A204.1 (cell line): ENCODE results near the gene ARMC2.
"Not testable (repeated sequence)": the region's sequence is repeated elsewhere in the genome, so short reads cannot be mapped to it uniquely, and the experiment has no call there.

Experiments used
- FAIRE-seq: peaks from 2 replicates; lab custom pipeline; 2012; peaks lifted over from hg19 to GRCh38; lab: Jason Lieb, UNC

Gene ARMC2

DNA sequence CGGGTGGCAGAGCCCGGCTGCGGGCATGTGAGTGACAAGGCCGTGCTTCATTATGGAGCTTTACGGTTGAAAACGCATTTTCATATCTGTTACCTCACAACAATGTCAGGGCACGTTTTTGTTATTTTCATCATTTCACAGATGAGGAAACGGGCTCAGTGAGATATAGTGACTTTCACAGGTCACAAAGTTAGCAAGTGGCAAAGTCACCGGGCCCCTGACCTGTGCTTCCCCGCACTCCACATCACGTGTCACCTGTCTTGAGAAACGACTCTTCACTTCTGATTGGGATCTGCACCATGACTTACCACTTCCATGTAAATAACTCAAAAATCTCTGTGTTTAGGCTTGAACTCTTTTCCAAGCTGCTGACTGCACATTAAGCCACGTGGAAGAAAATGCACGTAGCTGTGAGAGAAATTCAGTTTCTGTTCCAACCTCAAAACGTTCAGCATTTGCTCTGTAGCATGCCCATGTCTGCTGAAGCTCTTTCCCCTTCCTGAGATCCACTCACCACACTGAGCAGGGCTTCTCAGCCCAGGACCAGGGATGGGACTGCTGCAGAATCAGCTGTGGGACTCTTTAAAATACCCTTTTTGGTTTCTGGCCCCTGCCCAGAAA lies 107.2 kb downstream of the ARMC2 start:
- FAIRE-seq, result no peak

DNA sequence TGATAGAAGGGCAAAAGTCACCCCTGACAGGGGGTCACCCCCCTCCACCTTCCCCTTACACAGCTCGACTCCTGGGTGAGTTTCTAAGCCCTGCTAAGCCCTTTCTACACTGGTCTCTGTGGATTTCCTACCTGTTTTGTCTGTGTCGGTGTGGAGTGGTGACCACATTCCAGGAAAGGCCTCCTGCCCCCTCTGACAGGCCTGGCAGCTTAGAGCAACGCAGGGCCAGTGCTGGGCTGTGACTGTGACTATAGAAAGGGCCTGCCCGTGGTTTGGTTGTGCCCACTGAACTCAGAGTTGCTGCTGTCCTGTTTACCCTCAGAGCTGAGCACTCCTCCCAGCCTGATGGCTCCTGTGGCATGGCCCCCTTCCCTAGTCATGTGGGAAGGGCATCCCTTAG lies 109.0 kb downstream of the ARMC2 start:
- no peak for FAIRE-seq

DNA sequence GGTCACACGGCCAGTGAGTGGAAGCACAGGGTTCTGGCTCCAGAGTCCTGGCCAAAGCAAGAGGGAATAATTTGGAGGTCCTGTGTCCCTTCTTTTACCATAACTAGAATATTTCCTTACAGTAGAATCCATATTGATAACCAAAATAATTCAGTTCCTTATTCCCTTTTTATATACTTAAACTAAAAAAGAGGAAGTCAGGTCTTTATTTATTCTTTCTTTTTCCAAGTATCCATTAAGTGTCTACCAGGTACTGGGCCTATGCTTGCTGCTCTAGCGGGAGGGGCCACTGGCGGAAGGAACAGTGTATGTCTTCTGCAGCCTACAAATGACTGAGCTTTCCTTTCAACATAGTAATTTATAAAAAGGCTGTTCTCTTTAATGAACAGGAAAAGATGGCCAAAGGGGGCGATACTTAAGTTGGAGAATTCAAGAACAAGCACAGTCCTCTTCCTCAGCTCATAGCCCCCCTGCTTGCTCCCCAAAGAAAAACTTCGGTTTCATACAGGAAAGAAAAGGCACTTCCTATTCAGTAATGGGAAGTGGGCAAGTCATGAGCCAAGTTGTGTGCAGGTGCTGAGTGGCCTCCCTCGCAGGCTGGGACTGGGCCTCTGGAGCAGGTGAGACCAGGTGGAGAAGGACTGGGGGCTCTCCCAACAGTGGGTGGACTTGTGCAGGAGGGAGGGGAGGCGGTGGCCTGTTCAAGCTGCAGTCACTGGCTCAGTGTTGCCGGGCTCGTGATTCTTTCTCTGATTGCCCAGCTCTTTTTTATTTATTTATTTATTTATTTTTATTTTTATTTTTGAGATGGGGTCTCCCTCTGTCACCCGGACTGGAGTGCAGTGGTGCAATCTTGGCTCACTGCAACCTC lies 110.9 kb downstream of the ARMC2 start:
- no peak for FAIRE-seq

DNA sequence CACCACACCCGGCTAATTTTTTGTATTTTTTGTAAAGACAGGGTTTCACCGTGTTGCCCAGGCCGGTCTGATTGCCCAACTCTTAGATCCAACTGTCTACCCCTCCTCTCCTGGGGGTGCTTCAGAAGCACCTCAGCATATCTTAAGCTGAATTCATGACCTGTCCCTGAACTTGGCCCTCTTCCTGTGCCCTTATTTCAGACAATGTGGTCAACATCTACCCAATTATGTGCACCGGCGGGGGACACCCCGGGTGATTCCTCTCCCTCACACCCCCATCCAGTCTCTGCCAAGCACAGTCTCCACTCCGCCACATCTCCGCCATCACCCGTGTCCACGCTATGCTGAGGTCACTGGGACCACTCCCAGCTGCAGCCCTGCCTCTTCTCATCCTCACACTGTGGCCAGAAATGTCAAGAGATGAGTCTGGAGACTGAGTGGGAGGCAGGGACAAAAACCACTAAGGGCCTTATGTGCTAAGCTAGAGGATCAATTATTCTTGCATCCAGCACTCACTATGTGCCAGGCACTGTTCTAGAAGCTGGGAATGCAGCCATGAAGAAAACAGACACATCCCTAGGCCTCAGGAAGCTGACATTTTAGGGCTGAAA lies 111.9 kb downstream of the ARMC2 start:
- FAIRE-seq, result no peak

DNA sequence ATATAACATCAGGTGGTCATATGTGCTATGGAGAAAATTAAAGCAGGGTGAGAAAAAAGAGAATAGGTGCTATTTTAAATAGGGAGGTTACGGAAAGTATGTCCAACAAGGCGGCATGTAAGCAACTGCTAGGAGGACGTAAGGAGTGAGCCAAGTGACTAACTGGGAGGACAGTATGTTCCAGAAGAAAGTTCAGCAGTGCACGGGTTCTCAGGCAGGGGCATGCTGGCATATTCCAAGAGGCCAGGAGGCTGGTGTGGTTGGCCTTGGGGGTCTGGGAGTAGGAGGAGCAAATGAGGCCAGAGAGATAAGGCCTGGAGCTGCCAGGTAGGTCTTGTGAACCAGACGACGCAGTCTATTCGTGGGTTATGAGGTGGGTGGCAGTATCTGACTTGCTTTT lies 112.4 kb downstream of the ARMC2 start:
- no peak for FAIRE-seq

DNA sequence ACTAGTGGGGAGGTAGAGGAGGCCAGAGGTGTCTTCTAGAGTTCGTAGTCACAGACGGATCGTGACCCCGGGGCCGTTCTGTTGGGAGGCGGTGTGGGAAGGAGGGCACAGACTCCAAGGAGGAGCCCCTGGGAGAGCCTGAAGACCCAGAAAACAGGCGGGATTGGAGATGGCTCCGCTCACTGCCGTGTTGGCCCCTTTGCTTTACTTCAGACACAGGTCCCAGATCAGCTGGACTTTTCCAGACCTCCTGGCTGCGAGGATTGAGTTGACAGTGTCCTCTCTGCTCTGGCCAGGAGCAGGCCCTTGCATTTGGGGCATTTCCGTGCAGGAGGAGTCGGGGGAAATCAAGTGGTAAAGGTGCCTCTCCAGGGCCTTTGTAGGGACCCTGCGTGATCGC lies 112.9 kb downstream of the ARMC2 start:
- no peak for FAIRE-seq

DNA sequence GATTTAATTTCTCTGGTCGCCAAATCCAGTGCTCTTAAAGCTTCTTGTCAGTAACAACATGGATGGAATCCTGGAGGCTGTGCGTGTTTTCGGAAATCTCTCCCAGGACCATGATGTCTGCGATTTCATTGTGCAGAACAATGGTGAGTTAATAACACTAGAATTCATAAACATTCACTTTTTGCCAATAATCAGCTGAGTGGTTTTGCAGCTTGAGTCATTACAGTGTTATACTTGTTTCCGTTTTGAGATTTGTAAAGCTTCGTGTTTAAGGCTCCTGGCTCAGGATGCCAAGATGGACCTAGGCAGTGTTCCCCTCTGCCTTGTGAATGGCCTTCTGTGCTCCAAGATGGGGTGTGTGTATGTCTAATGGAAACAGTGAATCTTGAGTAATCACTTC lies 113.8 kb downstream of the ARMC2 start:
- no peak for FAIRE-seq

DNA sequence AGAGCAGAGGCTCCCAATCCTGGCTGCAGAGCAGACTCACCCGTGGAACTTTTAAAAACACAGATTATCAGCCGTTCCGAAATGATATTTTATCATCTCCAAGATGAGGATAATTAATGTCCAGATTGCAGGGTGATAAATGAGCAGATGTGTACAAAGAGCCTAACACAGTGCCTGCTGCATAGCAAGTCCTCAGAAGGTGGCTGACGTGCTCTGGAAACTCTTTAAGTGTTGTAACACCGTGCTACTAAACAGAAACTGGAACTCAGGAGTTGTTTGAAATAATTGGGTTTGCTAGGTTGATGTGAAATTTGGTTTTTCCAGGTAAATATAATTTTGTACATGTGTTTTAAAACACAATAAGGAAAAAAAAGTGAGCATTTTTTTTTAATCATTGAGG lies 118.0 kb downstream of the ARMC2 start:
- no peak for FAIRE-seq

DNA sequence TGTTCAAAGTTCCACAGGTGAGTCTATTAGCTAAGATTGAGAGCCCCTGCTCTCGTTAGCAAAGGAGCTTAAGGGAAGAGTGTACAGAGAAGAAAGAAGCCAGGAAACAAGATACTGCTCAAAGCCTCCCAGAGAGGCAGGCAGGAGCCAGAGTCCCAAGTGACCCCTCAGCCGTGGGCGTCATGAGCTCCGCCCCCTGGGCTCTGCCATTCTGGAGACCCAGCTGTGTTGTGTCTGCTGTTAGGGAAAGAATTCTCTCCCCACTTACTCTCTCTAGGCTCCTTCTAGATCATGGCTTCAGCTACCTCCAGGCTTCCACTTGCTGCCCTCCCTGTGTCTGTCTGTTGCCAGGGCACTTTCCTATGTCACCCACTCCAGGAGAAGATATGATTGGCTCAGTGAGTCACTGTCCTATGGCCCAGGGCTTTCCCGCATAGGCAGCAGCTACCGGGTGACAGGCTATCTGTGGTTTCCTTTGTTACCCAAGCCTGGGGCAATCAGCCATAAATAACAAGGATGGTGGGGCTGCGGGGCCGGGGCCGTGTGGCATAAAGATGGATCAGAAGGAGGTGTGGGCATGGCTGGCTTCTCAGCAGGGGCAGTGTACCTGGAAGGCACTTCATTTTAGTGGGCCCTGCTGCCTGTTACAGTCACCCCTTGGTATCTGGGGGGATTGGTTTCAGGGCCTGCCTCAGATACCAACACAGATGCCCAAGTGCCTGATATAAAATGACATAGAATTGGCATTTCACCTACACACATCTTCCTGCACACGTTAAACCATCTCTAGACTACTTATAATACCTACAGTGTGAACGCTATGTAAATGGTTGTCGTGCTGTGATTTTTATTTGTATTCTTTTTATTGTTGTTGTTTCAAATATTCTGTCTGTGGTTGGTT lies 118.9 kb downstream of the ARMC2 start:
- FAIRE-seq, result no peak

DNA sequence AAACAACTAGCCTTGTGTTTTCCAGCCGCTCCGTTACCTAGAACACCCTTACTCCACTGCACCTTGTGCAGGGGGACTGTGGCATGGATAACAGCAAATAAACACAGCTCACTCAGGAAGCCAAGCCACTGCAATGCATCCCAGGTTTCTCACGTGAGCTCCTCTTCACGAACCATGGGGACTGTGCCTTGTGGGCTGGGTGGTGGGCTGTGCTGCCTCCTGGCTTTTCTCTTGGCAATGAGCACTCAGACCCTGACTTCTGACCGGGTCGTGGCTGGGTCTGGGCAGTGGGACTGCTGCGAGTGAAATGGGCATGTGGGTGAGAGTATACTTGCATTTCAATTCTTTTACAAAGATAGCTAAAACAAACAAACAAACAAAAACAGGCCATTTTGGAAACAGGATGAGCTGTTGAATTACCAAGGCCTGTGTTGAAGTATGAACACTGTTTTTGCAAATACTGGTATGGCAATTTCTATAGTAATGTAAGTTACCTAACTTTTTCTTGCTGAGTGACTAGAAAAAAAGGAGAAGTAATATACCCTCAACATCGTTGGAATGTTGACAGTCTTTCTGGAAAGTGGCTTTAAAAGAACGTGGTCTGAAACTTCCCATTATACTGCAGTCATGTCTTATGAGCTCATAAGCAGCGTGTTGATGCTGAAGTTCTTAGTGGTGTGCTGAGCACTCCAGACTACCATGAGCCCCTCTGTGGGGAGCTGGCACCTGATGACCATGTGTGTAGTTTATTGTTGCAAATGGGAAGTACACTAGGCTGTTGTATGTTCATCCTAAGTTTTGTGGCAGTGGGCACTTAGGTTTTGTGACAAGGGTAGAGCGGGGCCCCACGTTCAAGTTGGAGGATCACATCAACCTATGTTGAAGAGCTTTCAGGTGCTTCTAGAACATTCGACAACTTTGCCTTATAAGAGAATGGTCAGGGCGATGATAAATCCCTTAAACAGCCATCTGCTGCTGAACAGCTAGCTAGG lies 120.4 kb downstream of the ARMC2 start:
- no peak for FAIRE-seq

DNA sequence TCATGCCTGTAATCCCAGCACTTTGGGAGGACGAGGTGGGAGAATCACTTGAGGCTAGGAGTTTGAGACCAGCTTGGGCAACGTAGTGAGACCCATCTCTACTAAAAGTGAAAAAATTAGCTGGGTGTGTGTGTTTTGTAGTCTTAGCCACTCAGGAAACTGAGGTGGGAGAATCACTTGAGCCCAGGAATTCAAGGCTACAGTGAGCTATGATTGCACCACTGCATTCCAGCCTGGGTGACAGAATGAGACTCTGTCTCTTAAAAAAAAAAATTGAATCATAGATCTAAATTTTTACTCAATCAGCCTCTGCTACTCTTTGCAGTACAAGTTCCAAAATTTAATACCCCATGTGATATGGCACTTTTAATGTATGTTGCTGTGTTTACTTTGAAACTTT lies 121.6 kb downstream of the ARMC2 start:
- no peak for FAIRE-seq

DNA sequence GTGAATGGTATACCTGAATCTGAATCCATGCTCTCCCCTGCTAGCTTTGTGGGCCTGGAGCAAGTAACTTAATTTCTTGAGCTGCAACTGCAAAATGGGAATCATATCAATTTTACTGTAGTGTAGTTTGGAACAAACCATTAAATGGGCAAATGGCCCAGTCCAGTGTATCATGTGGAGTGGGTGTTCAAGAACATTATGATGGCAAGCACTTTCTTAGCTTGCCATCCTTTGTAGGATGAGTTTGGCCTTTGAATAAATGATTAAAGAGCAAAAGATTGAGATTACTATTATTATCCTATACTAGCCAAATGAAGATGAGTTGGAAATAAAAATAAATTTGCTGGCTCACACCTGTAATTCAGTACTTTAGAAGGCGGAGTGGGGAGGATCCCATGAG lies 126.0 kb downstream of the ARMC2 start:
- FAIRE-seq, result no peak

DNA sequence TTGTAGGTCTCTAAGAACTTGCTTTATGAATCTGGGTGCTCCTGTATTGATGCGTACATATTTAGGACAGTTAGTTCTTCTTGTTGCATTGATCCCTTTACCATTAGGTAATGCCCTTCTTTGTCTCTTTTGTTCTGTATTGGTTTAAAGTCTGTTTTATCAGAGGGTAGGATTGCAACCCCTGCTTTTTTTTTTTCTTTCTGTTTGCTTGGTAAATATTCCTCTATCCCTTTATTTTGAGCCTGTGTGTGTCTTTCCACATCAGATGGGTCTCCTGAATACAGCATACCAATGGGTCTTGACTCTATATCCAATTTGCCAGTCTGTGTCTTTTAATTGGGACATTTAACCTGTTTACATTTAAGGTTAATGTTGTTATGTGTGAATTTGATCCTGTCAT lies 130.4 kb downstream of the ARMC2 start:
- FAIRE-seq, result not testable (repeated sequence)

DNA sequence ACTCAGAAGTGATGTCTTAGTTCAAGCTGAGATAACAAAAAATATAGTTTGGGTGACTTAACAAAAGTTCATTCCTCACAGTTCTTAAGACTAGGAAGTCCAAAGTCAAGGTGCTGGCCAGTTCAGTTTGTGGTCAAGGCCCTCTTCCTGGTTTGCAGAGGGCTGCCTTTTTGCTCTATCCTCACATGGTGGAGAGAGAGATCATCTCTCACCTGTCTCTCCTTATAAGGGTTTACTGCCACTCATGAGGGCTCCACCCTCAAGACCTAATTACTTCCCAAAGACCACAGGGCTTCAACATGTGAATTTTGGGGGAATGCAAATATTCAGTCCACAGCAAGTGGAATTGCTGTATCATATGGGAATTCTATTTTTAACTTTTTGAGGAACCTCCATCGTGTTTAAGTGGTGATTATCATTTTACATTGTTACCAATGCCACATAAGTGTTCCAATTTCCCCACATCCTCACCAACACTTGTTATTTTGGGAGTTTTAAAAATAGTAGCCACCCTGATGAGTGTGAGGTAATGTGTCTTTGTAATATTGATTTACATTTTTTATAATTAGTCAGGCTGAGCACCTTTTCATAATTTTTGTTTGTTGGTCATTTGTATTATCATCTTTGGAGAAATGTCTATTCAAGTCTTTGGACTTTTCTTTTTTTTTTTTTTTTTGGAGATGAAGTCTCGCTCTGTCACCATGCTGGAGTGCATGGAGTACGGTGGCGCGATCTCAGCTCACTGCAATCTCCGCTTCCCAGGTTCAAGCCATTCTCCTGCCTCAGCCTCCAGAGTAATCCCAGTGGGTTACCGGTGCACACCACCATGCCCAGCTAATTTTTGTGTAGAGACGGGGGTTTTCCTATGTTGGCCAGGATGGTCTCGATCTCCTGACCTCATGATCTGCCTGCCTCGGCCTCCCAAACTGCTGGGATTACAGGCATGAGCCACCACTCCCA lies 134.2 kb downstream of the ARMC2 start:
- no peak for FAIRE-seq

DNA sequence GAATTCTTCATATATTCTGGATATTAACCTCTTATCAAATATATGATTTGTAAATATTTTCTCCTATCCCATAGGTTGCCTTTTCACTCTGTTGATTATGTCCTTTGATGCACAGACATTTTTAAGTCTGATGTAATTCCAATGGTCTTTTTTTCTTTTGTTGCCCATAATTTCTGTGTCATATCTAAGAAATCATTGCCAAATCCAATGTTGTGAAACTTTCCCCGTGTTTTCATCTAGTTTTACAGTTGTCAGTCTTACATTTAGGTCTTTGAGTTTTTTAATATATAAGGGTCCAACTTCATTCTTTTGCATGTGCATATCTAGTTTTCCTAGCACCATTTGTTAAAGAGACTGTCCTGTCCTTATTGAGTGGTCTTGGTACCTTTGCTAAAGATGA lies 134.9 kb downstream of the ARMC2 start:
- no peak for FAIRE-seq

DNA sequence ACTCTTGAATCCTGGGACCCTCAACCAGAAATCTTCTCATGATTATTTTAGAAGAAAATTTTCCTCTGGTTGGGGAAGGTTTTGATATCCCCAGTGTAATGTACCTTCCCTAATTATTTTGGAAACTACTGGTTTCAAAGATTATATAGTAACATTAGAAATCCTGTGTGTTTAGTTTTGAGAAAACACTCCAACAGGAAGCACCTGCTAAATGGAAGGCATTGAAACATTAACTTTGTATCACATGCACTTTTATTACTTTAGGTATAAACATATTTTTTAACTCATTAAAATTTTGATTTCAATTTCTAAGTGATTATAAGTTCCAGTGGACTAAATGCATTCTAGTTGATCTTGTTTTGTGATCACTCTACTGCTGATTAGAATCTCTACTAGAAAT lies 137.1 kb downstream of the ARMC2 start:
- peak; percentile 3 for FAIRE-seq

DNA sequence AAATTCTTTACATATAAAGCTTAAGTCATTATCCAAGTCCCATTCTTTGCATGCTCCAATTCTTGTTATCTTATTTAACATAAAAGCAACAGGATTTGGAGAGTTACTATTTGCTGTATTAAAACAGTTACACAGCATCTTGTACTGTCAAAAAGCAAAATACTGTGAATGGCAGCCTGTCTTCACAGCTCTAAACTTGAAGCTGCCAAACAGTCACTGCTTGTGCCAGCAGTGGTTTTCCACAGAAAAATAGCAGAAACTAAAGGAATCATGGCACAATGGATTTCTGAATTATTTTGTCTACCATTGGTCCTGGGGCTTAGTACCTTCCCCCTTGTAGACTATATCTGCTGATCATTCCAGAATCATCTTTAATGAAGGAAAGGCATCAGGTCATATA lies 138.9 kb downstream of the ARMC2 start:
- FAIRE-seq, result no peak

DNA sequence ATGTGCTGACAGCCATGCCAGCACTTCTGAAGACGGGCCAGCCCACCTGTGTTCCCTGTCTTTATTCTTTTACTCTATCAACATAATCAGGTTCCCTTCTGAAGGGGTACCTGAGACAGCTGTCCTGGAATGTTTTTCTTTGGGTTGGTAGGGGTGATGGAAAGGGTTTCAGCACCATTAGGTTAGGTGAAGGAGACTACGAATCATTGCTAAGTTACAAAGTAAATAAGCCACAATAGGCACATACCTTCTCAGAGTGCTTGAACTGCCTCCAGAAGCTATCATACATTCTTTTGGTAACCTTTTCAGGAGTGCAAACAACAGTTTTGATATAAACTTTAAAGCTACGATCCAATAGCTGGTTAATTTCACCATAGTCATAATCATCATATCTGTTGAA lies 140.1 kb downstream of the ARMC2 start:
- no peak for FAIRE-seq

DNA sequence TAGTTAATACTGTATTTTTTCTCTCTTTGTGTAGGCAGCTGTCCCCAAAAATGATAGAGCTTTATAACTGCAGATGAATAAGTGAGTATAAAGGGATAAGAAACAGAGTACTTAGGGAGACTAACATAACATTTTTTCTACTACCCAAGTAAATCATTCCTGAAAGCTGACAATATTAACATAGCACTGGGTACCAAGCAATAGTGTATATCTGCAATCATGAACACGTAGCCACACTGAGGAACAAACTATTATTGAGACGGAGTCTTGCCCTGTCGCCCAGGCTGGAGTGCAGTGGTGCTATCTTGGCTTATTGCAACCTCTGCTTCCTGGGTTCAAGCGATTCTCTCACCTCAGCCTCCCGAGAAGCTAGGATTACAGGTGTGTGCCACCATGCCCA lies 140.5 kb downstream of the ARMC2 start:
- FAIRE-seq, result no peak

DNA sequence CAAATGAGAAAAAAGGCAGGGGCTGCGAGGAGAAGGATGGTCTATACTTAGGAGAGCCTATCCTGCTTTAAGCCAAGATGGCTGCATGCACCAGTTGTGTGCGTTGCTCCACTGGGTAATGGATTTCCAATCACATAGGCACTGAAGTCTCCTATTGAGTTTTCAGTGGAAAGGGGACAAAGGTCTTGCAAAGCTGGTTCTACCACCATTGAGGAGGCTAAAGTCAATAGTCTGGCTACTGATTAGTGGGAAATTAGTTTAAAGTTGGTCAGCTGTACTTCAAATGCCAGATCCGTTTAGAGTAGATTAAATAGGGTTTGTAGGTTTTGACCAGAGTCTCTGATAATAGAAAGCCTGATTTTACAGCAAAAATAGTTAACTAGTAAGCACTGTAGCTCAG lies 141.5 kb downstream of the ARMC2 start:
- no peak for FAIRE-seq
